SH-SY5Y (cell line): ENCODE results near the gene SIRT7.

ENCODE experiments used
- GATA2 ChIP-seq: IDR thresholded peaks from 2 replicates; pipeline ENCODE4 v1.6.1; 2011; ENCODE audit warnings: mild to moderate bottlenecking, low read depth, low read length
- GATA3 ChIP-seq: IDR thresholded peaks from 2 replicates; pipeline ENCODE4 v1.6.1; 2011; ENCODE audit warnings: low read depth, mild to moderate bottlenecking, low read length, moderate library complexity

DNA sequence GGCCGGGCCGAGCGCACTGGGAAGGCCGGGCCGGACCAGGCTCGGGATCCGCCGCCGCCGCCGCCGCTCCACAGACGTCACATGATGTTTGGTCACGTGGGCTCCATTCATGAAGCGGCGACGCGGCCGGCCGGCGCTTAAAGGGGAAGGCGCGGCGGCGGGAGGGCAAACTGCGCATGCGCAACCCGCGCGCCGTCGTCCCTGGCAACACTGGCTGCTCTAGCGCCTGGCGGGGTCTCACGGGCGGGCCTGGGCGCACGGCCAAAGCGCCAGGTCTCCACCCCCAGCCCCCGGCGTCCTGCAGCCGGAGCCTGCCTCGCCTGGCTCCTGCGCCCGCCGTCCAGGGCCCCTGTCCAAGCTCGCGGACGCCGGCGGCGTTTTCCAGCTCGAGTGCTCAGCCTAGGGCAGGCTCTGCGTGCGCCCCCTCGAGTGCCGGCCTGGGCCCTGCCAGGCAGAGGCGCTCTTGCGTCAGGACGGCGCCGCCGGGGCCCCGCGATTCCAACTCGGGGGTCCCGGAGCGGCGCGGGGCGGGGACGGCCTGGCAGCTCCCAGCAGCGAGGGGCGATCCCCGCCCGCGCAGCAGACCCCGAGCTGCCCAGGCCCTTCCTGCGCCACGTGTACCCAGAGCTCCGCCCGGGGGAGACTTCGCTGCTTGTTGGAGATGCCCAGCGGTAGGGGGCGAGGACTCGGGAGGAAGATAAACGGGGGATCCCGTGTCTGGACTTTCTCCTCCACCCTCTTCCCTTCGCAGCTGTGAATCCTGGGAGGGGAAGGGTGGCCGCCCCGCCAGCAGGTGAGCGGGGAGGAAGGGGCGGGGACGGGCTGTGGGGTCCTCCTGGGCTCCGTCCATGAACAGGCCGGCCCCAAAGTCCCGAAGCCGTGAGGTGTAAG is 9.9 kb upstream of the SIRT7 start, which contains the start of gene MAFG:
- TF ChIP-seq GATA2 (no peak; the same call in 1 of the 2 replicates), GATA3 (no peak)
